HCT116 (cell line): Measurements from ENCODE around the gene CSNK1E. TPM values are rescaled to one million over a fixed set of nuclear protein-coding genes. Genes with fewer than 3 reads are reported as not detected.
A peak's percentile ranks its signal among the peaks of the same experiment; 100 is the strongest.

ENCODE experiments used
- ATAC-seq: fragments of 200-7000 bp; cut with Tn5 transposase; 2 replicates; pipeline ENCODE4 v1.9.1; 2020; ENCODE audit warnings: mild to moderate bottlenecking, moderate library complexity
- BruUV-seq: library from RNA; stranded (reverse); fragments of 400-500 nt; replicated peaks from 2 replicates; lab custom pipeline; 2021; lab: Mats Ljungman, UMichigan
- CTCF ChIA-PET: fragments of 300-600 bp; sonication (Branson Sonifier 250); formaldehyde crosslinking; loops from one replicate; lab custom pipeline; 2021; ENCODE audit warnings: antibody characterized with exemption; lab: Charles Lee
- POLR2A ChIA-PET: fragments of 300-600, 350-600 bp; sonication (Branson Sonifier 250); formaldehyde crosslinking; loops from one replicate; lab custom pipeline; 2021; ENCODE audit warnings: antibody characterized with exemption; lab: Charles Lee
- RAD21 ChIA-PET, 2 experiments: fragments of 300-600 bp; sonication (Branson Sonifier 250); formaldehyde crosslinking; loops; one replicate each; lab custom pipeline; 2023; ENCODE audit warnings: low total read pairs in 2 of 2; ENCODE audit not compliant: uncharacterized antibody in 2 of 2, unreplicated experiment in 2 of 2, low non-redundant PET in 1 of 2; lab: Charles Lee
- DNase-seq: peaks from one replicate; pipeline ENCODE4 v3.0.0-alpha.2; 2010; ENCODE audit warnings: low read depth, low spot score
- H2AFZ ChIP-seq: fragments of 200-600 bp; shearing (Covaris generic), sonication (generic); 2 replicates; pipeline ENCODE4 v1.6.1; 2017; ENCODE audit warnings: low read depth, mixed run types, mixed read lengths, antibody characterized with exemption, low read length; ENCODE audit not compliant: poor library complexity, severe bottlenecking
- H3K27ac ChIP-seq: 2 replicates; pipeline ENCODE4 v1.5.1; 2012; ENCODE audit warnings: low read depth, low read length
- H3K27me3 ChIP-seq: fragments of 200-600 bp; sonication (generic); 2 replicates; pipeline ENCODE4 v1.6.1; 2016; ENCODE audit warnings: mixed run types, low read length, mixed read lengths; ENCODE audit not compliant: insufficient read depth
- H3K36me3 ChIP-seq, 2 experiments: fragments of 200-500 bp in 1 of 2; fragments of 200-600 bp in 1 of 2; sonication (Bioruptor generic) in 1 of 2; sonication (generic) in 1 of 2; 2 replicates each; pipeline versions ENCODE4 v1.5.1 to v1.6.1; 2014 to 2016; ENCODE audit warnings: low read length in 2 of 2, inconsistent platforms in 1 of 2, mixed read lengths in 1 of 2, mixed run types in 1 of 2; ENCODE audit not compliant: insufficient read depth in 2 of 2, control insufficient read depth in 1 of 2
- H3K4me1 ChIP-seq, 2 experiments: fragments of 200-600 bp in 1 of 2; sonication (generic) in 1 of 2; 2 replicates each; pipeline versions ENCODE4 v1.5.1 to v1.6.1; 2012 to 2017; ENCODE audit warnings: low read length in 2 of 2, inconsistent platforms in 1 of 2, mild to moderate bottlenecking in 1 of 2, mixed read lengths in 1 of 2, mixed run types in 1 of 2, moderate library complexity in 1 of 2; ENCODE audit not compliant: insufficient read depth in 2 of 2, control insufficient read depth in 1 of 2
- H3K4me2 ChIP-seq: fragments of 200-600 bp; sonication (generic); 2 replicates; pipeline ENCODE4 v1.6.1; 2017; ENCODE audit warnings: mixed run types, low read length, mixed read lengths
- H3K4me3 ChIP-seq, 2 experiments: fragments of 200-600 bp in 1 of 2; sonication (generic) in 1 of 2; replicated peaks in 1 of 2; 2 replicates each; pipeline ENCODE4 v1.5.1; 2011 to 2016; ENCODE audit warnings: low read length in 2 of 2, control low read depth in 1 of 2, low read depth in 1 of 2, mild to moderate bottlenecking in 1 of 2, mixed read lengths in 1 of 2, mixed run types in 1 of 2
- H3K79me2 ChIP-seq: fragments of 200-600 bp; sonication (generic); 2 replicates; pipeline ENCODE4 v1.6.1; 2017; ENCODE audit warnings: mild to moderate bottlenecking, mixed run types, low read length, moderate library complexity, mixed read lengths; ENCODE audit not compliant: insufficient read depth
- H3K9ac ChIP-seq: fragments of 200-600 bp; sonication (generic); 2 replicates; pipeline ENCODE4 v1.6.1; 2016; ENCODE audit warnings: low read length, mixed read lengths
- H3K9me2 ChIP-seq: fragments of 200-600 bp; sonication (generic), shearing (Covaris generic); 2 replicates; pipeline ENCODE4 v1.6.1; 2017; ENCODE audit warnings: mixed run types, mild to moderate bottlenecking, moderate library complexity; ENCODE audit not compliant: insufficient read depth
- H3K9me3 ChIP-seq, 2 experiments: fragments of 200-500 bp in 1 of 2; fragments of 200-600 bp in 1 of 2; sonication (Bioruptor generic) in 1 of 2; sonication (generic) in 1 of 2; 2 replicates each; pipeline ENCODE4 v1.6.1; 2014 to 2017; ENCODE audit warnings: low read length in 2 of 2, mixed read lengths in 2 of 2, inconsistent platforms in 1 of 2, low read depth in 1 of 2, mild to moderate bottlenecking in 1 of 2, mixed run types in 1 of 2, moderate library complexity in 1 of 2; ENCODE audit not compliant: control insufficient read depth in 1 of 2, insufficient read depth in 1 of 2
- H4K20me1 ChIP-seq: fragments of 200-600 bp; sonication (generic), shearing (Covaris generic); 2 replicates; pipeline ENCODE4 v1.6.1; 2017; ENCODE audit warnings: mixed run types, mild to moderate bottlenecking, moderate library complexity; ENCODE audit not compliant: insufficient read depth
- CBX3 ChIP-seq: IDR thresholded peaks from 2 replicates; pipeline ENCODE4 v1.6.1; 2012; ENCODE audit warnings: low read depth
- EGR1 ChIP-seq: IDR thresholded peaks from 2 replicates; pipeline ENCODE4 v1.6.1; 2012; ENCODE audit warnings: low read depth
- EZH2 ChIP-seq: fragments of 200-600 bp; sonication (generic); IDR thresholded peaks from 2 replicates; pipeline ENCODE4 v1.6.1; 2017; ENCODE audit warnings: antibody characterized with exemption, mixed run types
- EZH2phosphoT487 ChIP-seq: fragments of 200-600 bp; IDR thresholded peaks from 2 replicates; pipeline ENCODE4 v1.6.1; 2018; ENCODE audit warnings: antibody characterized with exemption, borderline replicate concordance
- FOSL1 ChIP-seq: IDR thresholded peaks from 2 replicates; pipeline ENCODE4 v1.6.1; 2012; ENCODE audit warnings: low read depth
- MAX ChIP-seq: IDR thresholded peaks from 2 replicates; pipeline ENCODE4 v1.6.1; 2012
- TCF7L2 ChIP-seq: IDR thresholded peaks from 2 replicates; pipeline ENCODE4 v1.7.0; 2011; ENCODE audit warnings: borderline replicate concordance, inconsistent platforms; ENCODE audit not compliant: insufficient read depth, insufficient read length; ENCODE audit errors: extremely low read depth
- ZBTB33 ChIP-seq: IDR thresholded peaks from 2 replicates; pipeline ENCODE4 v1.6.1; 2011; ENCODE audit warnings: mild to moderate bottlenecking, low read length, moderate library complexity; ENCODE audit not compliant: insufficient replicate concordance; ENCODE audit errors: extremely low read depth
- ZNF274 ChIP-seq: fragments of 200-500 bp; sonication (Bioruptor generic); IDR thresholded peaks from 2 replicates; pipeline ENCODE4 v1.6.1; 2014; ENCODE audit warnings: mild to moderate bottlenecking, low read depth, low read length, inconsistent platforms
- intact Hi-C: fragments of 100-400 bp; cut with micrococcal nuclease; formaldehyde crosslinking; loops from 2 replicates; pipeline ENCODE4 v1.10.0; 2022
- total RNA-seq: library from RNA; stranded (reverse); gene quantifications from one replicate; pipeline ENCODE4 v1.2.1, GENCODE V29; 2021; ENCODE audit not compliant: unreplicated experiment
- TF ChIP-seq, protein P1 (sequence below): IDR thresholded peaks from 2 replicates; pipeline ENCODE4 v1.6.1; 2012; ENCODE audit warnings: low read depth

CSNK1E gene
- total RNA-seq, 1 experiment from 2014 or later, result 190 TPM

- Histone ChIP-seq H3K27me3 (no peaks in the 10 kb centered on the region), H3K9me3 (no peaks in the 10 kb centered on the region), H2AFZ (no peak overlapping the region), H3K36me3 (peaks cover 12 to 19% of the 10 kb centered on the region in 2 experiments; a peak in 3 of 4 replicates), H3K4me1 (peaks cover 16 to 34% of the 10 kb centered on the region in 2 experiments), H3K4me3 (peak overlapping the region; percentile 70 to 72), H4K20me1 (peaks cover 14% of the 10 kb centered on the region; the same call in 1 of the 2 replicates), H3K9me2 (no peaks in the 10 kb centered on the region), H3K79me2 (peaks cover 61% of the 10 kb centered on the region), H3K27ac (peak overlapping the region; percentile 94), H3K9ac (peak overlapping the region; percentile 98), H3K4me2 (peak overlapping the region; percentile 87)
- CTCF ChIA-PET, result no interaction called here
- RAD21 ChIA-PET, result no interaction called here
- no peak for TF ChIP-seq MAX
- DNase-seq, result no peak
- intact Hi-C loops, result loop anchor here (5.0 kb wide), 1 partner anchor 99 kb away; no protein-coding TSS in a partner anchor
- POLR2A ChIA-PET, result no interaction called here
- ATAC-seq, result no peak
- BruUV-seq, result TSS peak; percentile 55
Observed at GRCh38 chr22:38315823-38316363, 1.3 kb downstream of the CSNK1E start.

DNA sequence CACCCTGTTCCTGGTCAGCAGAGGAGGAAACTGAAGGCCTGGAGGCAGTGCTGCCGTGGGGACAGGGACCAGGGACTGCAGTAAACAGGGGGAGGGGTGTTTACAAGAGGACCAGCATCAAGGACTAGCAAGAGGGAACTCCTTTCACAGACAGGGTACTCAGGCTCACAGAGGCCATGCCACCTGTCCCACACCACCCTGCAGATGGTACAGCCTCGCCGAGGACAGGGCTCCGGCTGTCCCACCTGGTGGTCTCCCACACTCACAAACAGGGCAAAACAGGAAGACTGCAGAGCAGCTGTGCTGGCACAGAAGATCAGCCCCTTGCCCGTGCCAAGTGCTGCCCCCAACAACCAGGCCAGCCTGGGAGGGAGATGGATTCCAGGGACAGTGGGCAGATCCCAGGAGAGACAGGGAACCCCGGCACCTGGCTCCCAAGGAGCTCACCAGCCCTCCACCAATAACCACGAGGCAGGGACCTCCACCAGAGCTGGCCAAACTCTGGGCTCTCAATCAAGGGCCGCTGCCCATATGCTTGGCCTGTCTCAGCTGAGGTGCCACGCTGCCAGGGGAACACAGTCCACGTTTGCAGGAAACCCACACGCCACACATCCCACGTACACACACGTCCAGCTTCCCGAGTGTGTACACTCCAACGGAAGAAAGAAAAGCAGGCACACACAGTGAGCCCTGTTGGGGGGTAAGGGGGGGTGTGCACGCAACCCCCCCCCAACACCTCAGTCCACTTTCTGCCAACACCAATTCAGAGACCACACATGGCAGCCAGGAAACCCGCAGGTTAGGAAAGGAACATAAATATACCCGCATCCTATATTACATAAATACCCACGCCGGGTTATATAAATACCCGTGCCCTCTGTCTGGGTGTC lies 2.1 kb downstream of the CSNK1E start:
- H3K79me2 ChIP-seq, result peaks cover 69% of the 10 kb centered on the region
- H3K9me2 ChIP-seq, result no peaks in the 10 kb centered on the region
- H3K9me3 ChIP-seq, result no peaks in the 10 kb centered on the region
- H3K27ac ChIP-seq, result peak overlapping the region; percentile 94
- ChIA-PET CTCF (no interaction called here), POLR2A (interaction anchor here (0.6 kb wide), 1 partner anchor 36 kb away, joined by 3 read pairs; no protein-coding TSS in a partner anchor), RAD21 (no interaction called here)
- no peaks in the 10 kb centered on the region for H3K27me3 ChIP-seq
- peaks cover 19% of the 10 kb centered on the region; the same call in 1 of the 2 replicates for H4K20me1 ChIP-seq
- peak overlapping the region; percentile 87 for H3K4me2 ChIP-seq
- H2AFZ ChIP-seq, result no peak overlapping the region
- ATAC-seq (no peak), DNase-seq (no peak)
- peaks cover 12 to 26% of the 10 kb centered on the region in 2 experiments; a peak in 3 of 4 replicates for H3K36me3 ChIP-seq
- H3K4me1 ChIP-seq, result peaks cover 16 to 34% of the 10 kb centered on the region in 2 experiments
- intact Hi-C loops, result loop anchor here (5.0 kb wide), 1 partner anchor 98 kb away; no protein-coding TSS in a partner anchor
- H3K4me3 ChIP-seq, result peak overlapping the region; percentile 70 to 72
- H3K9ac ChIP-seq, result peak overlapping the region; percentile 98
- no TSS peak for BruUV-seq
- TF ChIP-seq TCF7L2, result no peak
- no peak for TF ChIP-seq EZH2phosphoT487
- no peak for TF ChIP-seq FOSL1
- no peak for TF ChIP-seq EZH2
- no peak for TF ChIP-seq CBX3
- TF ChIP-seq EGR1, result no peak
- TF ChIP-seq ZBTB33, result no peak
- TF ChIP-seq, protein P1, sequence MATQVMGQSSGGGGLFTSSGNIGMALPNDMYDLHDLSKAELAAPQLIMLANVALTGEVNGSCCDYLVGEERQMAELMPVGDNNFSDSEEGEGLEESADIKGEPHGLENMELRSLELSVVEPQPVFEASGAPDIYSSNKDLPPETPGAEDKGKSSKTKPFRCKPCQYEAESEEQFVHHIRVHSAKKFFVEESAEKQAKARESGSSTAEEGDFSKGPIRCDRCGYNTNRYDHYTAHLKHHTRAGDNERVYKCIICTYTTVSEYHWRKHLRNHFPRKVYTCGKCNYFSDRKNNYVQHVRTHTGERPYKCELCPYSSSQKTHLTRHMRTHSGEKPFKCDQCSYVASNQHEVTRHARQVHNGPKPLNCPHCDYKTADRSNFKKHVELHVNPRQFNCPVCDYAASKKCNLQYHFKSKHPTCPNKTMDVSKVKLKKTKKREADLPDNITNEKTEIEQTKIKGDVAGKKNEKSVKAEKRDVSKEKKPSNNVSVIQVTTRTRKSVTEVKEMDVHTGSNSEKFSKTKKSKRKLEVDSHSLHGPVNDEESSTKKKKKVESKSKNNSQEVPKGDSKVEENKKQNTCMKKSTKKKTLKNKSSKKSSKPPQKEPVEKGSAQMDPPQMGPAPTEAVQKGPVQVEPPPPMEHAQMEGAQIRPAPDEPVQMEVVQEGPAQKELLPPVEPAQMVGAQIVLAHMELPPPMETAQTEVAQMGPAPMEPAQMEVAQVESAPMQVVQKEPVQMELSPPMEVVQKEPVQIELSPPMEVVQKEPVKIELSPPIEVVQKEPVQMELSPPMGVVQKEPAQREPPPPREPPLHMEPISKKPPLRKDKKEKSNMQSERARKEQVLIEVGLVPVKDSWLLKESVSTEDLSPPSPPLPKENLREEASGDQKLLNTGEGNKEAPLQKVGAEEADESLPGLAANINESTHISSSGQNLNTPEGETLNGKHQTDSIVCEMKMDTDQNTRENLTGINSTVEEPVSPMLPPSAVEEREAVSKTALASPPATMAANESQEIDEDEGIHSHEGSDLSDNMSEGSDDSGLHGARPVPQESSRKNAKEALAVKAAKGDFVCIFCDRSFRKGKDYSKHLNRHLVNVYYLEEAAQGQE, result no peak
- no peak for TF ChIP-seq ZNF274
